ENCODE measurements around the gene CHCHD5. TPM values are rescaled to one million over a fixed set of nuclear protein-coding genes. Genes with fewer than 3 reads are reported as not detected.

The CHCHD5 gene
- total RNA-seq, 1 donor from 2014 or later: 33.5 TPM

DNA sequence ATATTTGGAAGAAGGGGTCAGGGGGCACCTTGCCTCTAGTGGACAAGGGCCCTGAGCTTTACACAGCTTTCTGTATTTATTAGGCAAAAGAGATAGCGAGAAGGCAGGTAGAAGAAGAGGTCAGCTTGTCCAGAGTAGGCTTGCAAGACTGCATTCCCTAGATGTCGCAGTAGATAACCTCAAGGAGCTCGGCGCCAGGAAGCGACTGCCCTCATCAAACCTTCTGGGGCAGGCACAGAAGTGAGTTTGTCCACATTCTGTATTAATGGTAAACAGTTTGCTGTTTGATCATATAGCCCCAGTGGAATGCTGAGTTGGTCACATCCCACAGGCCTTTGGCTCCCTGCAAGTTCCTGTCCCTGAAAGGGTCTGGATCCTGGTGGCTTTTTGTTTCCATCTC is 7.0 kb downstream of the CHCHD5 start:
- peak overlapping the region; percentile 37 for H3K4me3 Mint-ChIP-seq
- peaks cover 19% of the 10 kb centered on the region for H3K36me3 Mint-ChIP-seq
- TF ChIP-seq, protein P1, sequence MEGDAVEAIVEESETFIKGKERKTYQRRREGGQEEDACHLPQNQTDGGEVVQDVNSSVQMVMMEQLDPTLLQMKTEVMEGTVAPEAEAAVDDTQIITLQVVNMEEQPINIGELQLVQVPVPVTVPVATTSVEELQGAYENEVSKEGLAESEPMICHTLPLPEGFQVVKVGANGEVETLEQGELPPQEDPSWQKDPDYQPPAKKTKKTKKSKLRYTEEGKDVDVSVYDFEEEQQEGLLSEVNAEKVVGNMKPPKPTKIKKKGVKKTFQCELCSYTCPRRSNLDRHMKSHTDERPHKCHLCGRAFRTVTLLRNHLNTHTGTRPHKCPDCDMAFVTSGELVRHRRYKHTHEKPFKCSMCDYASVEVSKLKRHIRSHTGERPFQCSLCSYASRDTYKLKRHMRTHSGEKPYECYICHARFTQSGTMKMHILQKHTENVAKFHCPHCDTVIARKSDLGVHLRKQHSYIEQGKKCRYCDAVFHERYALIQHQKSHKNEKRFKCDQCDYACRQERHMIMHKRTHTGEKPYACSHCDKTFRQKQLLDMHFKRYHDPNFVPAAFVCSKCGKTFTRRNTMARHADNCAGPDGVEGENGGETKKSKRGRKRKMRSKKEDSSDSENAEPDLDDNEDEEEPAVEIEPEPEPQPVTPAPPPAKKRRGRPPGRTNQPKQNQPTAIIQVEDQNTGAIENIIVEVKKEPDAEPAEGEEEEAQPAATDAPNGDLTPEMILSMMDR (conservative IDR thresholded peaks at IDR 0.05): no peak
- H3K9me3 Mint-ChIP-seq: no peaks in the 10 kb centered on the region
- no peak for DNase-seq (ENCODE audit: extremely low spot score, unreplicated experiment)
- peaks cover 4% of the 10 kb centered on the region for H3K4me1 Mint-ChIP-seq (ENCODE audit: unreplicated experiment)
- no peak overlapping the region for H3K27ac Mint-ChIP-seq
- no peaks in the 10 kb centered on the region for H3K27me3 Mint-ChIP-seq

DNA sequence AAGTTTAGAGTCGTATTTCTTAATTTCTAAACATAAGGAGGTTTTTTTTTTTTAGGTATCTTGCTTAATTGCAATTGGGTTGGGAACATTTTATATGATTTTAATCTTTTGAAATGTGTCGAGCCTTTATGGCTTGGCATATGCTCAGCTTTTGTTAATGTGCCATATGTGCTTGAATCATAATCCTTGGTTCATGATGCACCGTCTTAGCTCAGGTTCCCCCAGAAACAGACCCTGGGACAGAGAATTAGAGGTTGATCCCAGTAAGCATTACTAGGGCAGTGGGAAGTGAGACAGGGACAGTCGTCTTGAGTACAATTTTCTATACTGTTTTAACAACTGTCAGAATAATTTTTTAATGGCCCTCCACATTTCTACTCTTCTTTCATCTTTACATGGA is 9.3 kb downstream of the CHCHD5 start:
- no peaks in the 10 kb centered on the region for H3K4me1 Mint-ChIP-seq (ENCODE audit: unreplicated experiment)
- H3K27me3 Mint-ChIP-seq: no peaks in the 10 kb centered on the region
- no peak for DNase-seq (ENCODE audit: extremely low spot score, unreplicated experiment)
- TF ChIP-seq, protein P1 (conservative IDR thresholded peaks at IDR 0.05): no peak
- peaks cover 15% of the 10 kb centered on the region for H3K36me3 Mint-ChIP-seq
- no peaks in the 10 kb centered on the region for H3K9me3 Mint-ChIP-seq
- H3K4me3 Mint-ChIP-seq: no peak overlapping the region
- no peak overlapping the region for H3K27ac Mint-ChIP-seq

GRCh38 chr2:112597537-112598322 is 13.3 kb downstream of the CHCHD5 start:
- H3K9me3 Mint-ChIP-seq: no peaks in the 10 kb centered on the region
- H3K36me3 Mint-ChIP-seq: peaks cover 12% of the 10 kb centered on the region
- peaks cover 6% of the 10 kb centered on the region for H3K4me1 Mint-ChIP-seq (ENCODE audit: unreplicated experiment)
- no peak overlapping the region for H3K4me3 Mint-ChIP-seq
- no peak for DNase-seq (ENCODE audit: extremely low spot score, unreplicated experiment)
- H3K27ac Mint-ChIP-seq: no peak overlapping the region
- TF ChIP-seq, protein P1 (conservative IDR thresholded peaks at IDR 0.05): no peak
- no peaks in the 10 kb centered on the region for H3K27me3 Mint-ChIP-seq

DNA sequence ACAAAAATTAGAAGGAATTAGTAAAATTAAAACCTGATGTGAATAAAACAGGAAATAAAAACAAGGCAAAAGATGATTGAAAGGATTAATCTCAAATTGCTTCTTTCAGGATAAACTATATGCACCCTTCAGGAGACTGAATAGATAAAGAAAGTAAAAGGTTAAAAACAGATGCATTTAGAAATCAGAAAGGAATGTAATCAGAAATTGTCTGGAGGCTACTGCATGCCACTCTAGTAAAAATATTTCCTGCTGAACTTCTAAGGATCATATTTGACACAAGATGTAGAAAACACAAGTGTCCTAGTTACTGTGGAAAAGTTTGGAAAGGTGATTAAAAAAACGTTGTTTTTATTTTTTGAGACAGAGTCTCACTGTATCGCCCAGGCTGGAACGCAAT is 16.2 kb downstream of the CHCHD5 start:
- H3K27ac Mint-ChIP-seq: no peak overlapping the region
- TF ChIP-seq, protein P1 (conservative IDR thresholded peaks at IDR 0.05): no peak
- H3K4me3 Mint-ChIP-seq: no peak overlapping the region
- no peak for DNase-seq (ENCODE audit: extremely low spot score, unreplicated experiment)
- H3K4me1 Mint-ChIP-seq (ENCODE audit: unreplicated experiment): peaks cover 6% of the 10 kb centered on the region
- H3K36me3 Mint-ChIP-seq: no peaks in the 10 kb centered on the region
- no peaks in the 10 kb centered on the region for H3K27me3 Mint-ChIP-seq
- no peaks in the 10 kb centered on the region for H3K9me3 Mint-ChIP-seq

DNA sequence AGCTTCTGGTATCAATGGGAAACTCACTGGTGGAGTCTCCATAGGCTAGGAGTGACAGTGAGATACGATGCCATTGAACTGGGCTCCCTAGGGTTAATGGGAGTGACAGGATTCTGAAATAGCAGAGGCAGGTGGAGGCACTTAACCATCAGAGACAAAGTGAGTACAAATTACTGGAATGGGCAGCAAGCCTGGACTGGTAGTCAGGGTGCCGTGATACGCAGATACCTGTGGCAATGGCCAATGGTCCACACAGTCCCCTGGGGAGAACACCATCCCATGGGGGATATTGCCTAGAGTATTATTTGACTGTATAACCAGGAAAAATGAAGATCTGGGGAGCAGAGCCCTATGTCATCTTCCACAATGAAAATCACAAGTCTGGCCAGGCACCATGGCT is 17.3 kb downstream of the CHCHD5 start:
- Mint-ChIP-seq H3K9me3 (no peaks in the 10 kb centered on the region), H3K36me3 (no peaks in the 10 kb centered on the region)

More for the DNA sequence above, 17.3 kb downstream of the CHCHD5 start:
- Mint-ChIP-seq H3K27me3 (no peaks in the 10 kb centered on the region), H3K4me3 (no peak overlapping the region), H3K27ac (no peak overlapping the region), H3K4me1 (ENCODE audit: unreplicated experiment) (peaks cover 6% of the 10 kb centered on the region)
- TF ChIP-seq, protein P1 (conservative IDR thresholded peaks at IDR 0.05): no peak
- no peak for DNase-seq (ENCODE audit: extremely low spot score, unreplicated experiment)
